Loucy (cell line): ENCODE results near the gene SH3YL1.

Experiments used
- H2AFZ ChIP-seq: fragments of 200-600 bp; sonication (generic); 2 replicates; pipeline ENCODE4 v1.6.0; 2016; ENCODE audit warnings: antibody characterized with exemption, mild to moderate bottlenecking, low read length, moderate library complexity
- H3F3A ChIP-seq: fragments of 200-600 bp; 2 replicates; pipeline ENCODE4 v1.6.0; 2016; ENCODE audit warnings: antibody characterized with exemption, low read depth, mild to moderate bottlenecking
- H3K27me3 ChIP-seq: fragments of 200-600 bp; sonication (generic); 2 replicates; pipeline ENCODE4 v1.6.1; 2014; ENCODE audit warnings: low read length, mild to moderate bottlenecking; ENCODE audit not compliant: insufficient read depth, poor library complexity, severe bottlenecking
- H3K36me3 ChIP-seq: fragments of 200-600 bp; sonication (generic); 2 replicates; pipeline ENCODE4 v1.6.1; 2016; ENCODE audit warnings: low read length; ENCODE audit not compliant: insufficient read depth
- H3K4me1 ChIP-seq: fragments of 200-600 bp; sonication (generic); 2 replicates; pipeline ENCODE4 v1.5.1; 2014; ENCODE audit warnings: low read length, mild to moderate bottlenecking; ENCODE audit not compliant: insufficient read depth, poor library complexity, severe bottlenecking
- H3K4me2 ChIP-seq: fragments of 200-600 bp; sonication (generic); 2 replicates; pipeline ENCODE4 v1.6.0; 2014; ENCODE audit warnings: antibody characterized with exemption, low read length, low read depth, mild to moderate bottlenecking; ENCODE audit not compliant: poor library complexity, severe bottlenecking
- H3K4me3 ChIP-seq: fragments of 200-600 bp; sonication (generic); 2 replicates; pipeline ENCODE4 v1.5.1; 2014; ENCODE audit warnings: low read length, mild to moderate bottlenecking, mixed read lengths; ENCODE audit not compliant: poor library complexity, severe bottlenecking
- H3K79me2 ChIP-seq: fragments of 200-600 bp; sonication (generic); 2 replicates; pipeline ENCODE4 v1.6.1; 2014; ENCODE audit warnings: low read length; ENCODE audit not compliant: insufficient read depth
- H3K9ac ChIP-seq: fragments of 200-600 bp; sonication (generic); 2 replicates; pipeline ENCODE4 v1.6.0; 2014; ENCODE audit warnings: mild to moderate bottlenecking, low read depth, low read length, moderate library complexity; ENCODE audit not compliant: poor library complexity, severe bottlenecking
- H3K9me2 ChIP-seq: fragments of 200-600 bp; sonication (generic); replicated peaks from 2 replicates; pipeline ENCODE4 v1.6.1; 2016; ENCODE audit warnings: low read depth, low read length, mixed read lengths
- H3K9me3 ChIP-seq: fragments of 200-600 bp; sonication (generic); 2 replicates; pipeline ENCODE4 v1.6.1; 2014; ENCODE audit warnings: mild to moderate bottlenecking, antibody characterized with exemption, low read length, low read depth; ENCODE audit not compliant: insufficient read depth
- H4K20me1 ChIP-seq: fragments of 200-600 bp; sonication (generic); 2 replicates; pipeline ENCODE4 v1.6.0; 2014; ENCODE audit warnings: antibody characterized with exemption, low read length, mild to moderate bottlenecking; ENCODE audit not compliant: insufficient read depth, poor library complexity, severe bottlenecking
- EZH2phosphoT487 ChIP-seq: fragments of 200-600 bp; IDR thresholded peaks from 2 replicates; pipeline ENCODE4 v1.6.1; 2018; ENCODE audit warnings: antibody characterized with exemption, mild to moderate bottlenecking, moderate library complexity, borderline replicate concordance
- TF ChIP-seq, protein P1 (sequence below): fragments of 200-600 bp; sonication (generic); conservative IDR thresholded peaks from 2 replicates; pipeline ENCODE4 v1.5.1; 2014; ENCODE audit warnings: mild to moderate bottlenecking, antibody characterized with exemption, low read length

Gene SH3YL1

DNA sequence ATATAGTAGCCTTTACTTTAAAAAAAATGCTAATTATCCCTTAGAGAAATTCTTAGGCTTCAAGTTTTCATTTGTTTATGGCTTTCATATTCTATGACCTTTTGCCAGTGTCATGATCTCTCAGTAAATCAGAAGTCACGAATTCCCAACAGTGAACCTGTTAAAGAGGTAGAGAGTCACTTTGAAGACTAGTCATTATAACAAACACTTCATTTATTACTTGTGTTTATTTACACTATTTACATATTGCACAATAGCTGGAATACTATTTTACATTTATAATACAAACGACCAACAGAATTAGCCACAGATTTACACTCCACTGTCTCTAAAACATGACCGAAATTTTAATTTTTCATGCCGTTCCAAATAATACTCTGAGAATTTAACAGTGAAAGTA, 15.5 kb upstream of the SH3YL1 start:
- no peaks in the 10 kb centered on the region for H3K9me2 ChIP-seq
- peaks cover 13% of the 10 kb centered on the region for H4K20me1 ChIP-seq
- H3K4me3 ChIP-seq, result no peak overlapping the region
- TF ChIP-seq, protein P1, sequence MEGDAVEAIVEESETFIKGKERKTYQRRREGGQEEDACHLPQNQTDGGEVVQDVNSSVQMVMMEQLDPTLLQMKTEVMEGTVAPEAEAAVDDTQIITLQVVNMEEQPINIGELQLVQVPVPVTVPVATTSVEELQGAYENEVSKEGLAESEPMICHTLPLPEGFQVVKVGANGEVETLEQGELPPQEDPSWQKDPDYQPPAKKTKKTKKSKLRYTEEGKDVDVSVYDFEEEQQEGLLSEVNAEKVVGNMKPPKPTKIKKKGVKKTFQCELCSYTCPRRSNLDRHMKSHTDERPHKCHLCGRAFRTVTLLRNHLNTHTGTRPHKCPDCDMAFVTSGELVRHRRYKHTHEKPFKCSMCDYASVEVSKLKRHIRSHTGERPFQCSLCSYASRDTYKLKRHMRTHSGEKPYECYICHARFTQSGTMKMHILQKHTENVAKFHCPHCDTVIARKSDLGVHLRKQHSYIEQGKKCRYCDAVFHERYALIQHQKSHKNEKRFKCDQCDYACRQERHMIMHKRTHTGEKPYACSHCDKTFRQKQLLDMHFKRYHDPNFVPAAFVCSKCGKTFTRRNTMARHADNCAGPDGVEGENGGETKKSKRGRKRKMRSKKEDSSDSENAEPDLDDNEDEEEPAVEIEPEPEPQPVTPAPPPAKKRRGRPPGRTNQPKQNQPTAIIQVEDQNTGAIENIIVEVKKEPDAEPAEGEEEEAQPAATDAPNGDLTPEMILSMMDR, result no peak
- no peak for TF ChIP-seq EZH2phosphoT487
- H3K9me3 ChIP-seq, result no peaks in the 10 kb centered on the region
- H2AFZ ChIP-seq, result no peak overlapping the region
- no peaks in the 10 kb centered on the region for H3F3A ChIP-seq
- H3K4me2 ChIP-seq, result no peak overlapping the region
- no peaks in the 10 kb centered on the region for H3K27me3 ChIP-seq
- peaks cover 17% of the 10 kb centered on the region for H3K79me2 ChIP-seq
- H3K9ac ChIP-seq, result no peak overlapping the region
- H3K4me1 ChIP-seq, result no peaks in the 10 kb centered on the region
- H3K36me3 ChIP-seq, result peaks cover 73% of the 10 kb centered on the region

DNA sequence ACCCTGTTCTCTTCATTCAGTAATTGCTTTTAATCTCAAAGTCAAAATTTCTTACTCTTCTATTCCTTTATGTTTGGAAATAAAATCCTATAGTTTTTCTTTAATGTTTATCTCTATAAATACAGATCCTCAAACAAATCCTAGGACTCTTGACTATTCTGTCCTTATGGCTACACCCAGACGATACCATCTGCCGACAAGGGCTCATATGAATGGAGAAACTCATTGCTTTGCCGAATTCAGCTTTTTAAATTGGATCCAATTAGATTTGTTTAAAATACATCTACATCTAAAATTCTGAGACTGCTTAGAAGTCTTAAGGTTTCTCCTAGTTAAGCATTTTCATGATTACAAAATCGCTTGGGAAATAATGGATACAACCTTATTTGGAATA, 15.1 kb upstream of the SH3YL1 start:
- no peaks in the 10 kb centered on the region for H3K9me3 ChIP-seq
- H2AFZ ChIP-seq, result no peak overlapping the region
- H4K20me1 ChIP-seq, result peaks cover 17% of the 10 kb centered on the region
- peaks cover 21% of the 10 kb centered on the region for H3K79me2 ChIP-seq
- H3K9me2 ChIP-seq, result no peaks in the 10 kb centered on the region
- no peaks in the 10 kb centered on the region for H3K4me1 ChIP-seq
- TF ChIP-seq EZH2phosphoT487, result no peak
- TF ChIP-seq, protein P1, result no peak
- no peak overlapping the region for H3K4me2 ChIP-seq
- peaks cover 77% of the 10 kb centered on the region for H3K36me3 ChIP-seq
- no peak overlapping the region for H3K9ac ChIP-seq
- H3K27me3 ChIP-seq, result no peaks in the 10 kb centered on the region
- no peaks in the 10 kb centered on the region for H3F3A ChIP-seq
- no peak overlapping the region for H3K4me3 ChIP-seq

DNA sequence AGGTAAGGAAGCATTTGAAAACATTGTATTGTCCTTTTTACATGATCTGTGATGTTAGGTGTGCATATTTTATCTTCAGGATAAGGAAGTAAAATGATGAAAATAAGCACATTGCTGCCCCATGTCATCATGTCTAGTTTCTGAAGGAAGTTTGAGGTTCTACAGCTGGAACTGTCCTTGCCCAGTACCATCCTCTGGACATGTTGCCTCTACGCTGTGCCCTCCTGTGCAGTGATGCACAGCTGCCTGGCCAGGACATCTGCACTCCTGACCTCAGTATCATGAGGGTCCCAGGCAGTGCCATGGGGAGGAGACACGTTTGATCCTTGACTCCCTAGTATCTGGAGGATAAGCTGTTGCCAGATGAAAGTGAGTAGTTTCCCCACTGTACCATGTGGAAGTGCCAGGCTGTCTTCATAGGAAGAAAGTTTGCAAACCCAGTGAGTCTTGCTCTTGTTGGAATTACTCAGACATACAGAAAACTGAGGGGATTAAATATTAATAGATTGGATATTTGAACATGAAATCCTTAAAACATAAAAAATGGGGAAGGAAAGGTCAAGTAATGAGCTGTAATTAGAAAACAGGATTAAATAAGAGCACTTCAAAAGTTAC, 14.6 kb upstream of the SH3YL1 start:
- Histone ChIP-seq H3K9ac (no peak overlapping the region), H3K27me3 (no peaks in the 10 kb centered on the region), H3F3A (no peaks in the 10 kb centered on the region), H4K20me1 (peaks cover 22% of the 10 kb centered on the region), H3K9me3 (no peaks in the 10 kb centered on the region), H2AFZ (no peak overlapping the region), H3K4me3 (no peak overlapping the region), H3K4me1 (no peaks in the 10 kb centered on the region), H3K79me2 (peaks cover 26% of the 10 kb centered on the region), H3K36me3 (peaks cover 81% of the 10 kb centered on the region), H3K9me2 (no peaks in the 10 kb centered on the region), H3K4me2 (no peak overlapping the region)
- no peak for TF ChIP-seq EZH2phosphoT487
- TF ChIP-seq, protein P1, result no peak
